GM10847 (cell line): ENCODE results near the gene PRDM1.

Experiments used
- POLR2A ChIP-seq: IDR thresholded peaks from 2 replicates; pipeline ENCODE4 v1.6.1; 2011; ENCODE audit not compliant: insufficient read length; ENCODE audit errors: extremely low read depth

Gene PRDM1

DNA sequence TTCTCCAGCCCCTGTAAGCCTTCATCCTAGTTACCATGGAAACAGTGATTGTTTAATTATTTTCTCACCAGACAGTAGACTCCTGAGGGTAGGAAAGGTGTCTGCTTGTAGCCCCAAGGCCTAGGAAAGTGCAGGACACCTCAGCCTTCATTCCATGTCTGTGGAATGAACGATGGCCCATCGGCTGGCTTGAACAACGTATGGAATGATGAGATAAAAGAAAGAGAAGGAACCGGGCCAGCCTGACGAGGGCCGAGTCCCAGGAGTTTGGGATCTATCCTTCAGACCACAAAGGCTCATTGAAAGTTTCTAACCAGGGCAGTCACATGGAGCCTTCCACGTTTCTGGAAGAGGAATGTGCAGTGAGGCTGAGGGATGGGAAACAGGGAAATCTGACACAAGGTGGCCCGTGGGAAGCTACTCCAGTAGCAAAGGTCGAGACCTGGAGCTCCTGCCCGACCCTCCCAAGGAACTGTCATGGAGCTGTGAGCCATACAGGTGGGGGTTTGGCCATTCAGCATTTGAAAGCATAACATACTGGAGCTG, 46.1 kb downstream of the PRDM1 start:
- TF ChIP-seq POLR2A: no peak

DNA sequence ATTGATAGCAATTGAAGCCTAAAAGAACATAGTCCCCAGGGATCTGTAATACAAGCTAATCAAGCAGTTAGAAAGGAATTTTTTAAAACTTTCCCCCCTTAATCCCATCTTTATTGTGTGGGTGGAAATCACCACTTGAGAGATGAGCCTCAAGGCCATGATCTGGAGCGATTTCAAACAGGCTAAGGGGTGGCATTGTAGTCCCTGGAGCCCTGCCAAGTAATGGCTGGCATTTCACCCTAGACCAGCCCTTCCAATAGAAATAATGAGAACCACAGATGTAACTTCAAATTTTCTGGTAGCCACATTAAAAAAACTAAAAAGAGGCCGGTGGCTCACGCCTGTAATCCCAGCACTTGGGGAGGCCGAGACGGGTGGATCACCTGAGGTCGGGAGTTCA, 46.9 kb downstream of the PRDM1 start:
- no peak for TF ChIP-seq POLR2A

DNA sequence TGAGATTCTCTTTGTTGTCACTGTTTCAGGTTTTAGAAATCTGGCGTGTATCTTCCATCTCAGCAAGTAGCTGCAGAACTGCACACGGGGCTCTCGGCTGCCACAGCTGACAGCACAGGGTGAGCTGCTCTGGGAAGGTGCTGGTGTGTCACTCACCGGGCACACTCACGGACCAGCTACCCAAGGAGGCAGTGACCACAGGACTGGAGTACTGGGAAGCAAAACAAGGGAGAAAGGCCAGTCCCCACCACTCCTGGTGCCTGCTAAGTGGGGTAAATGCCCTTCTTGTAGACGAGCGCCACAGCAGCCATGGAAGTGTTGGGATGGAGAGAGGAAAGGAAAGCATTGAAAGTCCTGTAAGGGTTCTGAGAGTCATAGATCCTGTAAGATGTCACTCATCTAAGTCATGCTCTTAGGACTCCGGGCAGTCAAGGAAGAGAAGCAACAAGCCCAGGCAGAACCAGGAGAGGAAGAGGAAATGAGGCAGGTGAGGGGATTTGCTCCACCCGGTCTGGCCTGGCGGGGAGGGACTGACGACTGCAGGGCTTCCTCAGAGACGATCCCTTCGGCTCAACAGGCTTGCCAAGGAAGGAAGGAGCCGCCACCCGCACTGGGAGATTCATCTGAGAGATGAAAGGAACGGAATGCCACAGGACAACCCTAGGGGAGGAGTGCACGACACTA, 48.1 kb downstream of the PRDM1 start:
- no peak for TF ChIP-seq POLR2A

DNA sequence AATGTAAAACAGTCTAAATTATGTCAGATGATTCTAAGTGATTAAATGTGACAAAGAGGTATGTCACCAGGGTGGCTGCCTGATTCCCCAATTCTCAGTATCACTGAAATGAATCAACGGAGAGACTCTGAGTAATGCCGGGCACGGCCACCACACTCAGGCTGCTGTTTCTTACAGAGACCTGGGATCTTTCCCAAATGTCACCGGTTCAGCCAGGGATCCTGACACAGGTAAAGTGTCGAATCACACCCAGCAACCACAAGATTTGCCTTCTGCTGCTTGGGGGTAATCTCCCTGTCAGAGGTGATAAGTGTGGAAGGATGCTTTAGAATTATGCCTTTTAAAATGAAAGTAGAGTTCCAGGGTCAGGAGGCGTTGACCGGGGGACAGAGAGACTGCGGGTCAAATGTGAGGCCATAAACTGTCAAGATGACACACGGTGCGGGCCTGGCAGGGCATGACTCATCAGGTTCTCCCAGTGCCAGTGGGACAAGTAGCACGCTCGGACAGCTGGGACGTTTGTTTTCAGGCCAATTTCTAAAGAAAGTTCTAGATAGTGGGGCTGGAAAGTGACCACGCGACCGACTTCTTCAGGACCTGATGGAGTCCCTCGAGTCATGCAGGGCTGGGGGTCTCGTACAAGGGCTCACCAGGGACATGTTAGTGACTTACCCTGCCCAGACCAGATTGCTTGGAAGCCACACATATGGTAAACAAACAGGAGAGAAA, 48.9 kb downstream of the PRDM1 start:
- TF ChIP-seq POLR2A: no peak

DNA sequence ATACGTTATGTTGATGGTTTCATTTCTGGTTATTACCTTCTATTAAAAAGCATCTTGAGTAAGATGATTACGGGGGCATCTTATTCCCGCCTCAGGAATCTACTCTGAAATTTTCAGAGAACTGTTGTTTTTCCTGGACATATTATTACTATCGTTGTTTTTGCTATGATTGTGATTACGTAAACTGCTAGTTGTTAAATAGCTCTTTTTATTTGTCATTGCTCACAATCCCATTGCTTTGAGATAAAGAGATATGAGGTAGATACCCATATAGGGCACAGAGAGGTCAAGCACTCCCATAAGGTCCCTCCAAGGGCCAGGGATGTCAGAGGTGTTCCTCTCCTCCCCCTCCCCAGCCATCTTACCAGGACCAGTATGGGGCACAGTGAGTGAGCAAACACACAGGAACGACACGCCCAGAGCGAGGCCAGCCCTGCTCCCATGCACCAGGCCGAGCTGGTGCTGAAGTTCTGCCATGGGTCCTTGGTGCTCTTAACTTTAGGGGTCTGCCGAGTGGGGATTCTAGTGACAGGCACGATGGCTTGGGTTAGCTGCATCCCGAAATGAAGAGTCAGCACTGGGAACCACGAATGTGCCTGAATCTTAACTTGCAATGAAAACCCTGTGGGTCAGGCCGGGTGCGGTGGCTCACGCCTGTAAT, 49.9 kb downstream of the PRDM1 start:
- no peak for TF ChIP-seq POLR2A

DNA sequence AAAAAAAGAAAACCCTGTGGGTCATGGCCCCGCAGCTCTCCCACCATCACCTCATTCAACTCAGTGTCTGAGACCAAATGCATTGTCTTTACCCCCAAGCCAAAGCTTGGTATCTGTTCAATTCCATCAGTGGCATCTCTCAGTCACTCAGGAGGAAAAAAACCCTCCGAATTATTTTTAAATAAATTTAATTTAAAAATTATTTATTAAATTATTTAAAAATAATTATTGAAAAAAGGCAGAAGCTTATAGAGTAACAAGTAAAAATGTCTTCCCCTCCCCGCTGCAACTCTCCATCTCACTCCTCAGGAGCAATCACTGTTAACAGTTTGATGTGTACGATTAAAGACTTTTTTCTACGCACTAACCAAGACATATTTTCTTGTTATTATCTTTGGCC, 50.7 kb downstream of the PRDM1 start:
- TF ChIP-seq POLR2A: no peak

DNA sequence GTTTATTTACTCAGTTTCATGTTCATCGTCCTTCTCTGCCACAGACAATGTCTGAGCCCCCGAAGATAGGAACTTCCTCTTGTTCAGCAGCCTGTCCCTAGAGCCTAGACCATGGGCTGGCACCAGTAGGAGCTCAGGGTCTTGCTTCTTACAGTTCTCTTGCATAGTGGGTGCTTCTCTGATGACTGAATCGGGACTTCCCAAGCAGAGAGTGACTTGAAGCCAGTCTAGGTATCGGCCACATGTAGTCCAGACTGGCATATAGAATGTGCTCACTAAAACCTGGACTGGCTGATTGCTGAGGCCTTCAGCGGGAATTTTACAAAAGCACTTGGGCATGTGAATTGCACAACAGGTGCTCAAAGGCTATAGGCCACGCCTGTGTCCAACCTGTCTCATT, 52.0 kb downstream of the PRDM1 start:
- TF ChIP-seq POLR2A: no peak

DNA sequence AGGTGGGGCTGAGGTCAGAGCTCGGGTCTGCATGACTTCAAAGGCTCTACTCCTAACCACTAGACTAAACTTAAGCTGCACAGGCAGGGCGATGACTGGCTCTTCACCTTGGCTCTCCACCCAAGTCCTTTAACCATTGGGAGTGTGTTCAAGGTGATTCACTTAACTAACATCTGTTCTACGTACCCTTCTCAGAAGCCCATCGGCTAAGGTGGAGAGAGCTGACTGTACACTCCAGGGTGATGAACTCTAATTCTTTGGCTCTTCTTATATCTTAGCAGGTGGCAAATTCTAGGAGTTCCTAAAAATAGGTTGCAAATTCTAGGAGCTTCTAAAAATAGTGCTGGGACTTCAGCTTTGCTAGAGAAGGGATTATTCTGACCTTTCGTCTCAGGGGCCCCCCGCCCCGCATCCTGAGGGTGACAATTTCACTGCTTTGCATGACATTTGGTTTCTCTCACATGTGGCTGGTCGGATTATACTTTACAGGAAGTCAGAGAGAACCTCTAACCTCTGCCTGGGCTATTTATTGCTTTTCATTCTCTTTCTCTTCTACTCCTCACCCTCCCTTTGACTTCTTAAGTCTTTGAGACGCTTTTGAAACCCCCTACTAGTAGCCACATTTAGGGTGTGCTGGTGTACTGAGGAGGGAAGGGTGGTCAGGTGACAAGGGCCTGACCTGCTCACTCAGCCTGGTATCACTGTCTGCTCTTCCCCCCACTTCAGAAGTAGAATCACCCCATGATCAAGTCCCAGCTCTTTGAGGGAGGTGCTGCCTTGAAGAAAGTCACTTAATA, 55.5 kb downstream of the PRDM1 start:
- TF ChIP-seq POLR2A: no peak

DNA sequence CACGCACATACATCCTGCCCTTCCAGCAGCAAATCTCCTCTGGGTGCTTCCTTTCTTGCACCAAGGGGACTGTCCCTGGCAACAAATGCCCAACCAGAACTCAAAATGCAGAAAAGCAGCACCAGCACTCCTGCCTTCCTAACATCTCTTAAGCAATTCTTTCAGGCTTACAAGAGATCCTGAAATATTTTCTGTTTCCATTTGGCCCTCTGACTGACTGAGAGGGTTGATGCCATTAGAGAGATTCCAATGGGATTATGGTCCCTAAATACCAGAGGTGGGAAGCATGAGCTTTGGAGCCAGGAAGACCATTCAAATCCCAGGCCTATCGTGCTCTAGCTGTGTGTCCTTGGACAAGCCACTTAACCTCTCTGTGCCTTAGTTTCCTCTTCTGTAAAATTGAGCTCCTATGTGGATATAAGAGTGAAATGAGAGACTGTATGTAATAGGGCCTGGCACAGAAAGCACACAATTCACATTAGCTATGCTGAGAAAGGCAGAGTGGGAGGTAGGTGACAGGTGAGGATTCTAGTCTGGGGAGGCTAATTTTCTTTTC, 56.8 kb downstream of the PRDM1 start:
- TF ChIP-seq POLR2A: no peak

DNA sequence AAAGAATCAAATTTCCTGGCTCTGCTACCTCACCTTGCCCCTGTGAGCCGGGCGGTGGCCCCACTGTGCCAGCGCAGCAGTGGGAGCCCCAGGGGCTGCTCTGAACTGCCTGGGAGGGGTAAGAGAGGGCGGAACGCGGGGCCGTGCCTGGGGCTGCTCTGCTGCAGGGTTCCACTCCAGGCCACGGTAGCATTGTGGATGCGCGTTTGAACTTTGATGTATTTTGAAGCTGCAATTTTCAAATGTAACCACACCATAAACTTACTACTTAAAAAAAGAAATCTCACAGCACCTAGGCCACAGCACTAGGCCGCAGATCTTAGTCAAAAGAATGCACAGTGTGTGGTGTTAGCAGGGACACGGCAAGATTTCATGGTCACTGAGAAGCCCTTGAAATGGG, 57.5 kb downstream of the PRDM1 start:
- TF ChIP-seq POLR2A: no peak

DNA sequence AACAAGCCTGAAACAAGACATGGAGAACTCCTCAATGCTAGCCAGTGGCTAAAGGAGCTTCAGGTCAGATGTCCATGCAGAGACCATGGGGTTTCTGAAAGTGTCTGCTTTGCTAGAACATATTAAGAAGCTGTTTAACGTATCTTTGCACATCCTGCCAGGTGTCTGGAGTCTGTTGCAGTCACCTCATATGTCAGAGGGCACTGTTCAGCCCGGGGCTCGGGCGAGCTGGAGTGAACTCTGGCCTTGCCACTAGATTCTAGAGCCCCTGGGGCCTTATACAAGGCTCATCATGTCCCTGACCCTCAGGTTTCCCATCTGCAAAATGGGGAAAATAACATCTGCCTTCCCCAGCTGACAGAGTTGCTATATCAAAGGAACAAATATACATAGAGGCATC, 59.0 kb downstream of the PRDM1 start:
- no peak for TF ChIP-seq POLR2A

DNA sequence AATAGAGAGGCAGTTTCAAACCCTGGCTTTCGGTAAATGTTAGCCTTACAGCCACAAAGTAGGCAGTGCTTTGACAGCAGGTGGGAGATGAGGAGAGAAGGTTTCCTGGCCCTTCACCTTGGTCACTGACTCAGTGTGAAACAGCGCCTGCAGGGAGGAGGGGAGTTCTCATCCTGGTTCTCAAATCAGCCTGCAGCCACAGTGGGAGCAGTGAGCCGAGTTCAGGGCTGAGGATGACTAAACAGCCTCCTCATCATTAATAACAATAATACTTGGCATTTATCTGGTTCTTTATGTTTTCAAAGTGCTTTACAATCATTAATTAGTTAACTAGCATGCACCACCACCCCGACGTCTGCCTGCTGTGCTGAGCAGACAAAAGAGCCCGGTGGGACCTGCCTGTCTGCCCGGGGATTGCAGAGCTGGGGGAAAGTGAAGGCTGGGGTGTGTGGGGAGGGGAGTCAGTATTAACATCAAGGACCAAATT, 59.6 kb downstream of the PRDM1 start:
- TF ChIP-seq POLR2A: no peak

DNA sequence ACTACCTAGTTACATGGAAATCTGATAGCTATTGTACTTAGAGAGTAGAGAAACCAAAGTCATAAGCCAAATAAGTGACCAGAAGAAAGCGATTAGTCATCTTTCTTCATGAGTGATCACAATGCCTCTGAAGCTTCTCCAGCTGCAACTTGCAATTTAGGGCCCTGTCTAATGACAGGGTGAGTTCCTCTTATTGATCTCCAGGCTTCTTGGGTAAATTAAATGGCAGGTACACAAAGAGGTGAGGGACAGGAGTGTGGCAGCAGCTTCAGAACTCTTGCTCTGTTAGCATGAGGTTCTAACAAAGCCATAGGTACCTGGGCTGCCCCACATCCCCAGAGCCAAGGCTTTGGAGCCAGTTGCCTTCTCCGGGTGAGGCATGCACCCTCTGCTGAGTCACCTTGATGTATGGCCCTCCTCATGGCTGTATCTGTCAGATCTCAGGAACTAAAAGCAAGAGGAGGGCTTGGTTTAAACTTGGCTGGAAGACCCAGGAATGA, 60.8 kb downstream of the PRDM1 start:
- TF ChIP-seq POLR2A: no peak

DNA sequence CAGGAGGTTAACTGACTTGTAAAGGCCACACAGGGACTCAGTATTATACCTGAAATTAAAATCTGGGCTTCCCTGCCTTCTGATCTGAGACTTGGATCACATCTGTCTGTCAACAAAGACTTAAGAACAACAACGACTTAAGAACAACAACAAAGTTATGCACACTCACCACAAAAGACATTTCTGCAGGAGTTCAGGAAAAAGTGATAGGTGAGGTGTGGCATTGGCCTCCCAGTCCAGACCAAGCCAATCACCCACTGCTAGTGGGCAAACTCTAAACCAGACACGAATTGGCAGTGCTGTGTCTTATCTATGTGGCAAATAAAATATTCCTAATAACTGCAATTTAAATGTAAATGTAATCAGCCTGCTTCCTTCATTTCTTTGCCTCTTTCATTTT, 61.3 kb downstream of the PRDM1 start:
- no peak for TF ChIP-seq POLR2A
